C4-2B (cell line): Measurements from ENCODE around the gene LHCGR.

Experiments used
- H3K27ac ChIP-seq: fragments of 450-650 bp; 2 replicates; pipeline ENCODE4 v1.5.1; 2017
- ZFX ChIP-seq: fragments of 450-650 bp; IDR thresholded peaks from 2 replicates; pipeline ENCODE4 v1.6.1; 2017
- TF ChIP-seq, protein P1 (sequence below): fragments of 450-650 bp; conservative IDR thresholded peaks from 2 replicates; pipeline ENCODE4 v1.5.1; 2017; ENCODE audit warnings: mild to moderate bottlenecking

LHCGR gene

DNA sequence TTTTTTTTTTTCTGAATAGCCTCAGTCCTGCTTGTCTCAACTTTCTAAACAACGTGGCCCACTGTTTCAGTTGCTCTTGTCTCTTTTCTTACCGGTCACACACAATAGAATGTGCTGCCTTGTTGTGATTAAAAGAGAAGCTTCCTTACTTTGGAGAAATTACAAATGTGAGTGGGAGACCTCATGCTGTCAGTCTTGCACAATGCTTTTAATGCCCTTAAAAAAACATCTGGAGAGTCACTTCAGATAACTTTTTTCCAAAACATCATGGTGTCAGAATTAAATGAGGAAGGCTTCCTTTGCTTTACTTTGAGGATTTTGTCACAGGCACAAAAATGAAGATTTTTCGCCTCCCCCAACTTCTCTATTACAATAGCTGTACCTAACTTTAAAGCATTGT is 37.7 kb downstream of the LHCGR start:
- no peak for TF ChIP-seq ZFX
- TF ChIP-seq, protein P1, sequence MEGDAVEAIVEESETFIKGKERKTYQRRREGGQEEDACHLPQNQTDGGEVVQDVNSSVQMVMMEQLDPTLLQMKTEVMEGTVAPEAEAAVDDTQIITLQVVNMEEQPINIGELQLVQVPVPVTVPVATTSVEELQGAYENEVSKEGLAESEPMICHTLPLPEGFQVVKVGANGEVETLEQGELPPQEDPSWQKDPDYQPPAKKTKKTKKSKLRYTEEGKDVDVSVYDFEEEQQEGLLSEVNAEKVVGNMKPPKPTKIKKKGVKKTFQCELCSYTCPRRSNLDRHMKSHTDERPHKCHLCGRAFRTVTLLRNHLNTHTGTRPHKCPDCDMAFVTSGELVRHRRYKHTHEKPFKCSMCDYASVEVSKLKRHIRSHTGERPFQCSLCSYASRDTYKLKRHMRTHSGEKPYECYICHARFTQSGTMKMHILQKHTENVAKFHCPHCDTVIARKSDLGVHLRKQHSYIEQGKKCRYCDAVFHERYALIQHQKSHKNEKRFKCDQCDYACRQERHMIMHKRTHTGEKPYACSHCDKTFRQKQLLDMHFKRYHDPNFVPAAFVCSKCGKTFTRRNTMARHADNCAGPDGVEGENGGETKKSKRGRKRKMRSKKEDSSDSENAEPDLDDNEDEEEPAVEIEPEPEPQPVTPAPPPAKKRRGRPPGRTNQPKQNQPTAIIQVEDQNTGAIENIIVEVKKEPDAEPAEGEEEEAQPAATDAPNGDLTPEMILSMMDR, result no peak
- no peak overlapping the region for H3K27ac ChIP-seq

DNA sequence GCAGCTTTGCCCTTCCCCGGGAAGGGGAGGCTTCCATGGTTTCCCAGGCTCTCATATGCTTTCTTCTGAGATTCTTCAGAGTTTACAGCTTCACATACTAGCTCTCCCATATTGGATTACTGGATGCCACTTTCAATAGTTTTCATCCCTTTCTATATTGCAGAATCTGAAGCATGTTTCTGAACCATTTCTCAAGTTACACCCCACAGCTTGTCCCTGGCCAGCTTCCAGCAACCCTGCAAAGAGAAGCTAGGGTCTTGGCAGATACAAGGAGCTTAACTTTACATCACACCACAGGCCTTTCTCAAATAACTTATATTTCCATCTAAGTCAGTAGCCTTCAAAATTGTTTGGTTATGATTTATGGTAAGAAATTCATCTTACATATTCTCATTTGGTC is 39.6 kb downstream of the LHCGR start:
- TF ChIP-seq ZFX, result no peak
- TF ChIP-seq, protein P1, result no peak
- no peak overlapping the region for H3K27ac ChIP-seq

DNA sequence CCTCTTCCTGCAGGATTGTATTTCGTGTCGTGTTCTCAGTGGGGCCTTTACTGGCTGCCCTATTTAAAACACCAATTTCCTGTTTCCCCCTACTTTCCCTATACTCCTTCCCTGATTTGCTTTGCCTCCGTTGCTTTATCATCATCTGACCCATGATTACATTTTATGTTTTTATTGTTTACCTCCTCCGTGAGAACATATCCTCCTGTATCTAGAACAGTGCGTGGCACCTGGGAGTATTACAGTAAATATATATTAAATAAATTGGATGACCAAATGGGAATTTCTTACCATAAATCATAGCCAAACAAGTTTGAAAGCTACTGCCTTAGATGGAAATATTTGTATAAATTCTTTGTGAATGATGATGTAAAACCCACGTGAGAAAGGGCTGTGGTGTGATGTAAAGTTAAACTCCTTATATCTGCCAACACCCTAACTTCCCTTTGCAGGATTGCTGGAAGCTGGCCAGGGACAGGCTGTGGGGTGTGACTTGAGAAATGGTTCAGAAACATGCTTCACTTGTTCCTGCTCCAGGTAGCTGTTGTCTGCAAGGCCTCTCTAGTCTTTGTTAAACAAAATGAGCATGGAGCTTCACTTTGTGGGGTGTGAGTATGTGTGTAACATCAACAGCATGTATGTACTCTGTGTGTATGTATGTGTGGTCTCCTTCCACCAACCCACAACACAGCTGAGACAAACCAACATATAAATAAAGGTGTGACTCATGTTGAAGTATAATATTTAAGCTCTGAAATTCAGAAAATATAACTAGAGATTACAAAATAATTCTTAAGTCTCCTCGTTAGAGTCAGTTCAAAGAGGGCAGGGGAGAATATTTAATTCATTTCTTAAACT is 40.3 kb downstream of the LHCGR start:
- TF ChIP-seq, protein P1, result no peak
- no peak for TF ChIP-seq ZFX

DNA sequence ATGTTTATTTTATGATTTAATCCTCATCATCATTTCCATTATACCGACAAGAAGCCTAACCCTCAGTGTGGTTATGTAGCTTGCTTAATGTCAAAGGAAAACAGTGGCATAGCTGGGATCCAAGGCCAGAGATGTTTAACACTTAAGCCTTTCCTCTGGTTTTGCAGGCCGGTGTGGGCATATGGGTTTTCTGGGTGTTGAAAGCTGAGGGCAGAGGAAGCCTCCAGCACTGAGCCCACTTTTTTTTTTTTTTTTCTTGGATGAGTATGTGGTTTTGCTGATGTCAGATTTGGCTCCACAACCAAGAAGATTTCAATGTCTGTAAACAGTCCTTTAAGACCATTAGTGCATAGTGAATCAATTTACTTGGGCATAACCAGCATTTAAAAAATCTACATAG is 41.3 kb downstream of the LHCGR start:
- H3K27ac ChIP-seq, result no peak overlapping the region
- TF ChIP-seq, protein P1, result no peak
- no peak for TF ChIP-seq ZFX

More for the DNA sequence above, 40.3 kb downstream of the LHCGR start:
- no peak overlapping the region for H3K27ac ChIP-seq

DNA sequence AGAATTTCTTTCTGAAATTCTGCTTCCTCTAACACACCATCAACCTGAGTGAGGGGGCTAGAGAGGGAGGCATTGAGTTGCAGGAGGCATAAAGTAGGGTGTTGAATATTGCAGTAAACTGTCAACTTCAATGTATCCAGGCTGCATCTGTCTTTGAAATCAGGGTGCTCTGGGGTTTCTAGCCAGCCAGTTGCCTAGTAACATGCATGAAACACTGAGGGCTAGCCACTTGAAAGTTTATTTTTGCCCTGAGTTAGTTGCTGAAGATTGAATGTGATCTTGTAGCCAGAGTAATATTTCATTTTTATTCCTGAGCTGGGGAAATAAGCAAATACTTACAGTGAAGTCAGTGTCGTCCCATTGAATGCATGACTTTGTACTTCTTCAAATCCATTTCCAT is 41.9 kb downstream of the LHCGR start:
- TF ChIP-seq ZFX, result no peak
- TF ChIP-seq, protein P1, result no peak
- H3K27ac ChIP-seq, result no peak overlapping the region

DNA sequence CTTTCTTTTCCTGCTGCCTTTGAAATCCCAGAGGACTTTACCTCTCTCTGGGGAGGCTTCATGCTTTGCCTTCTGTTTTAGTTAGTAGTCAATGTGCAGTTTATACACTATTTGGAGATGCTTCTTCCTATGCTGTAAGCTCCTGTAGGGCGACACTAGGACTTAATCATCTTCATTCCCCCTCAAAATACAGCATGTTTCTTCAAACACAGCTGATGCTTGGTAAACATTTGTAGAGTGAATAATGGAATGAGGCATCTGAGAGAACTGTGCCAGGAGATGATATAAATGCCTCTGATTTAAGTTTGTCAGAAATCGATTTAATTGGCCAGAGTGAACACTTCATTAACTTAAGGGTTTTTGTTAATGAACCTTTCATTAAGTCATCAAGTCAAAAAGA is 43.4 kb downstream of the LHCGR start:
- no peak overlapping the region for H3K27ac ChIP-seq
- TF ChIP-seq ZFX, result no peak
- TF ChIP-seq, protein P1, result no peak

DNA sequence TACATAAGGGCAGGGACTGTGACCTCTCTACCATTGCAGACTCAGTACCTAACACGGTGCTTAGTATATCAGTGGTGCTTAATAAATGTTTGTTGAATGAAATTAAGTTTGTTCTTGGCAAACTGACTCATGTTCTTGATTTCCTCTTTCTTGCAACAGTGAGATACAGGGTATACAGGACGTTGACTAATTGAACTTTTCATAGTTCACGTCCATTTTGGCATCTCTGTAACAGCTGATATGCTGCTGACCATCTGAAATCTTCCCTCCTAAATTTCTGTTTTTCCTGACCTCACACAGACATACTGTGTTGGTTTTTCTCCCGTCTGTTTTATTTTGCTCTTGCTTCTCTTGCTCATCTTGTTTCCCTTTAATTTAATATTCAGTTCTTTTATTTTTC is 44.2 kb downstream of the LHCGR start:
- TF ChIP-seq, protein P1, result no peak
- no peak for TF ChIP-seq ZFX
- no peak overlapping the region for H3K27ac ChIP-seq
